K562 (cell line): ENCODE results near the gene FKBP15. TPM values are rescaled to one million over a fixed set of nuclear protein-coding genes. Genes with fewer than 3 reads are reported as not detected.
"Not testable (repeated sequence)": the region's sequence is repeated elsewhere in the genome, so short reads cannot be mapped to it uniquely, and the experiment has no call there.

Experiments used
- ATAC-seq: fragments of 200-7000 bp; cut with Tn5 transposase; 3 replicates; pipeline ENCODE4 v1.9.1; 2020; ENCODE audit warnings: moderate library complexity
- BruUV-seq: library from RNA; stranded (reverse); fragments of 400-500 nt; replicated peaks from 2 replicates; lab custom pipeline; 2021; lab: Mats Ljungman, UMichigan
- CTCF ChIA-PET: fragments of 300-600 bp; formaldehyde crosslinking; extraction: SDS; loops from one replicate; lab custom pipeline; 2021; ENCODE audit warnings: low intra/inter-chr PET ratio; lab: Yijun Ruan, JAX
- POLR2A ChIA-PET: fragments of 300-600, 350-650 bp; sonication (Branson Sonifier 250); formaldehyde crosslinking; extraction: SDS; loops from one replicate; lab custom pipeline; 2021; ENCODE audit warnings: antibody characterized with exemption, inconsistent platforms; lab: Yijun Ruan, JAX
- DNase-seq, 4 experiments: peaks; one replicate each; pipeline versions ENCODE4 v3.0.0 to v3.0.0-alpha.2; 2011 to 2018; ENCODE audit warnings: low spot score in 3 of 4, mixed read lengths in 3 of 4; ENCODE audit errors: extremely low read depth in 1 of 4
- FAIRE-seq: peaks from 2 replicates; lab custom pipeline; 2011; peaks lifted over from hg19 to GRCh38; lab: Jason Lieb, UNC
- H2AFZ ChIP-seq: 2 replicates; pipeline ENCODE4 v1.6.0; 2011; ENCODE audit warnings: low read depth, low read length, control low read depth, inconsistent platforms
- H3K27ac ChIP-seq: fragments of 200-600 bp; 3 replicates; pipeline ENCODE4 v1.8.0; 2011; ENCODE audit warnings: low read depth, mild to moderate bottlenecking, control low read depth, inconsistent platforms, low read length, moderate library complexity, mixed read lengths; ENCODE audit errors: extremely low read depth
- H3K27me3 ChIP-seq, 2 experiments: fragments of 300-600 bp in 1 of 2; 2 replicates in 1 of 2; 3 replicates in 1 of 2; pipeline versions ENCODE4 v1.6.0 to v1.8.0; 2011; ENCODE audit warnings: inconsistent platforms in 2 of 2, low read length in 2 of 2, mild to moderate bottlenecking in 1 of 2, mixed read lengths in 1 of 2, moderate library complexity in 1 of 2; ENCODE audit not compliant: control insufficient read depth in 2 of 2, insufficient read depth in 2 of 2
- H3K36me3 ChIP-seq: fragments of 300-600 bp; 3 replicates; pipeline ENCODE4 v1.8.0; 2011; ENCODE audit warnings: mild to moderate bottlenecking, low read length, inconsistent platforms; ENCODE audit not compliant: control insufficient read depth, insufficient read depth
- H3K4me1 ChIP-seq, 2 experiments: fragments of 200-600 bp in 1 of 2; replicated peaks in 1 of 2; 2 replicates in 1 of 2; 3 replicates in 1 of 2; pipeline versions ENCODE4 v1.5.1 to v1.8.0; 2011; ENCODE audit warnings: inconsistent platforms in 2 of 2, low read length in 2 of 2, mild to moderate bottlenecking in 1 of 2, mixed read lengths in 1 of 2, moderate library complexity in 1 of 2; ENCODE audit not compliant: control insufficient read depth in 2 of 2, insufficient read depth in 2 of 2
- H3K4me2 ChIP-seq: 2 replicates; pipeline ENCODE4 v1.6.1; 2011; ENCODE audit warnings: low read length, control low read depth, inconsistent platforms, mixed read lengths; ENCODE audit not compliant: insufficient read depth
- H3K4me3 ChIP-seq: fragments of 200-600 bp; sonication (generic), shearing (Covaris generic); 2 replicates; pipeline ENCODE4 v1.5.1; 2016; ENCODE audit warnings: control low read depth, inconsistent platforms
- H3K79me2 ChIP-seq: fragments of 200-600 bp; 3 replicates; pipeline ENCODE4 v1.8.0; 2011; ENCODE audit warnings: low read length, inconsistent platforms; ENCODE audit not compliant: control insufficient read depth, insufficient read depth
- H3K9ac ChIP-seq, 2 experiments: 2 replicates each; pipeline versions ENCODE4 v1.6.0 to v1.6.1; 2011; ENCODE audit warnings: low read depth in 2 of 2, low read length in 2 of 2, control low read depth in 1 of 2, inconsistent platforms in 1 of 2, mild to moderate bottlenecking in 1 of 2, mixed read lengths in 1 of 2; ENCODE audit not compliant: insufficient read depth in 1 of 2
- H3K9me1 ChIP-seq: one replicate; pipeline ENCODE4 v1.6.0; 2011; ENCODE audit warnings: inconsistent platforms, mild to moderate bottlenecking, low read length, moderate library complexity; ENCODE audit not compliant: control insufficient read depth, insufficient read depth
- H3K9me3 ChIP-seq: replicated peaks from 2 replicates; pipeline ENCODE4 v1.5.1; 2011; ENCODE audit warnings: low read depth, low read length, inconsistent platforms; ENCODE audit not compliant: control insufficient read depth, insufficient read depth
- H4K20me1 ChIP-seq: replicated peaks from 2 replicates; pipeline ENCODE4 v1.6.1; 2011; ENCODE audit warnings: low read length, inconsistent platforms, mixed read lengths; ENCODE audit not compliant: control insufficient read depth, insufficient read depth
- ARNT ChIP-seq, 2 experiments: fragments of 450-650 bp; IDR thresholded peaks; 2 replicates each; pipeline ENCODE4 v1.6.1; 2016; ENCODE audit warnings: mild to moderate bottlenecking in 1 of 2
- CEBPB ChIP-seq: fragments of 450-650 bp; IDR thresholded peaks from 2 replicates; pipeline ENCODE4 v1.6.1; 2016; ENCODE audit warnings: missing genetic modification characterization, missing compliant biosample characterization
- DPF2 ChIP-seq: fragments of 450-650 bp; IDR thresholded peaks from 2 replicates; pipeline ENCODE4 v1.6.1; 2016
- ERF ChIP-seq: fragments of 450-650 bp; formaldehyde crosslinking; IDR thresholded peaks from 2 replicates; pipeline ENCODE4 v1.4.0; 2020; ENCODE audit warnings: mild to moderate bottlenecking, mixed read lengths
- GATA2 ChIP-seq: sonication (generic); formaldehyde crosslinking; IDR thresholded peaks from 2 replicates; pipeline ENCODE4 v1.4.0; 2020; ENCODE audit warnings: mild to moderate bottlenecking, missing genetic modification reagents
- MEF2A ChIP-seq: IDR thresholded peaks from 2 replicates; pipeline ENCODE4 v1.6.1; 2011; ENCODE audit warnings: low read depth, mild to moderate bottlenecking, low read length, moderate library complexity; ENCODE audit not compliant: control insufficient read depth
- SMAD4 ChIP-seq: fragments of 250-450 bp; sonication (Bioruptor Pico); conservative IDR thresholded peaks from 2 replicates; pipeline ENCODE4 v1.8.0; 2021; ENCODE audit warnings: inconsistent platforms, mild to moderate bottlenecking, moderate library complexity
- SMARCE1 ChIP-seq: fragments of 450-650 bp; IDR thresholded peaks from 2 replicates; pipeline ENCODE4 v1.7.1; 2016; ENCODE audit warnings: mild to moderate bottlenecking
- TCF3 ChIP-seq: sonication (generic); formaldehyde crosslinking; IDR thresholded peaks from 2 replicates; pipeline ENCODE4 v1.4.0; 2020; ENCODE audit warnings: mild to moderate bottlenecking, missing genetic modification reagents
- TGIF2 ChIP-seq: sonication (generic); formaldehyde crosslinking; IDR thresholded peaks from 2 replicates; pipeline ENCODE4 v1.8.1; 2022; ENCODE audit warnings: mild to moderate bottlenecking, missing genetic modification reagents, moderate library complexity
- ZFP30 ChIP-seq: fragments of 250-450 bp; sonication (Bioruptor Pico); IDR thresholded peaks from 2 replicates; pipeline ENCODE4 v1.8.0; 2022; ENCODE audit warnings: moderate library complexity, mild to moderate bottlenecking, inconsistent platforms, borderline replicate concordance
- WGBS: fragments of 100-300 bp; shearing (Covaris generic); methylation state at CpG from one replicate; pipeline ENCODE4 v1.1.6; 2016; ENCODE audit warnings: low coverage, mixed read lengths; ENCODE audit not compliant: insufficient coverage; ENCODE audit errors: missing lambda C conversion rate; 5-methylcytosine and 5-hydroxymethylcytosine counted together
- in situ Hi-C: fragments of 300-500 bp; cut with MboI; formaldehyde crosslinking; loops from 4 replicates; pipeline ENCODE4 v1.15.0; 2018; ENCODE audit warnings: inconsistent platforms, mixed read lengths
- intact Hi-C: fragments of 100-400 bp; cut with micrococcal nuclease; formaldehyde crosslinking; loops from 2 replicates; pipeline ENCODE4 v1.14.2; 2022
- polyA plus RNA-seq, 8 experiments: library from polyadenylated mRNA; depleted of rRNA in 4 of 8; stranded (reverse) in 5 of 8; unstranded in 3 of 8; fragments of >200 nt; fragmentation: Nextera tagmentation in 2 of 8; fragmentation: Illumina TruSeq in 1 of 8; extraction: Ambion mirVana in 2 of 8; extraction: Trizol in 1 of 8; gene quantifications; 2 replicates each; pipeline versions ENCODE4 v1.2.1 to v1.2.3, GENCODE V29; 2011 to 2014; ENCODE audit warnings: inconsistent platforms in 1 of 8, missing spikeins in 1 of 8
- total RNA-seq, 7 experiments: library from RNA; depleted of rRNA in 6 of 7; stranded (reverse); fragments of >200 nt in 6 of 7; fragmentation: Illumina TruSeq in 2 of 7; extraction: Trizol in 2 of 7; gene quantifications; 2 replicates each; pipeline versions ENCODE4 v1.2.1 to v1.2.3, GENCODE V29; 2011 to 2021; ENCODE audit warnings: low replicate concordance in 1 of 7
- TF ChIP-seq, protein P1 (sequence below): fragments of 250-450 bp; sonication (Bioruptor Pico); IDR thresholded peaks from 2 replicates; pipeline ENCODE4 v1.5.1; 2021; ENCODE audit warnings: mild to moderate bottlenecking

FKBP15 gene
- total and polyA plus RNA-seq, 9 of the 15 experiments (the other 6 are each of a cell fraction or from before 2014, with no cell fraction given) = 8.7 to 38.0 (median 18.9) TPM

DNA sequence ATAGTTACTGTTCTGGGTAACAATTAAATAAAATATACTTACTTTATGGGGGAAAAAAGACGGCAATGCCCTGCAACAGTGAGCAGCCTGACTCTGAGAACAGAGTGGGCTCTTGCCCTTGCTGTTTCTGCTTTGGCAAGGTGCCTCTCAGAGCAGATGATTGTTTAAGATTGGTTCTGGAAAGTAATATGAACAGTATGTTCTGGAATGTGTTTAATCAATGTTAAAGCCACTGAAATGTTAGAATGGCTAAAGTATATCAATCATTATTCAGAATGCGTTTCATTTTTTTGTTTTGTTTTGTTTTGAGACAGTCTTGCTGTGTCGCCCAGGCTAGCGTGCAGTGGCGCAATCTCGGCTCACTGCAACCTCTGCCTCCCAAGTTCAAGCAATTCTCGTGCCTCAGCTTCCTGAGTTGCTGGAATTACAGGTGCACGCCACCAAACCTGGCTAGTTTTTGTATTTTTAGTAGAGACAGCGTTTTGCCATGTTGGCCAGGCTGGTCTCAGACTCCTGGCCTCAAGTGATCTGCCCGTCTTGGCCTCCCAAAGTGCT lies 14.7 kb upstream of the FKBP15 start:
- peaks cover 27% of the 10 kb centered on the region for H3K79me2 ChIP-seq
- DNase-seq, H3K36me3 ChIP-seq, intact Hi-C loops, in situ Hi-C loops, H3K9me3 ChIP-seq, ATAC-seq, H3K4me2 ChIP-seq, BruUV-seq, H3K27ac ChIP-seq, FAIRE-seq, H3K9ac ChIP-seq, H3K27me3 ChIP-seq, H2AFZ ChIP-seq, H3K4me3 ChIP-seq, CTCF ChIA-PET: not testable (repeated sequence)
- POLR2A ChIA-PET = interaction anchor here (1.6 kb wide), 1 partner anchor 15 kb away, joined by 6 read pairs; the partner anchor contains the start of genes FKBP15 and SLC31A1
- WGBS = 73% methylated on average over 10 of the region's 10 CpGs
- peaks cover 0 to 19% of the 10 kb centered on the region in 2 experiments; a peak in 3 of 5 replicates for H3K4me1 ChIP-seq
- TF ChIP-seq CEBPB (tag) = peak; percentile 47; the same call in 1 of the 2 replicates
- TF ChIP-seq, all 486 proteins: peak for 1; not testable (repeated sequence) for 485
- not testable (repeated sequence) for H4K20me1 ChIP-seq, H3K9me1 ChIP-seq

DNA sequence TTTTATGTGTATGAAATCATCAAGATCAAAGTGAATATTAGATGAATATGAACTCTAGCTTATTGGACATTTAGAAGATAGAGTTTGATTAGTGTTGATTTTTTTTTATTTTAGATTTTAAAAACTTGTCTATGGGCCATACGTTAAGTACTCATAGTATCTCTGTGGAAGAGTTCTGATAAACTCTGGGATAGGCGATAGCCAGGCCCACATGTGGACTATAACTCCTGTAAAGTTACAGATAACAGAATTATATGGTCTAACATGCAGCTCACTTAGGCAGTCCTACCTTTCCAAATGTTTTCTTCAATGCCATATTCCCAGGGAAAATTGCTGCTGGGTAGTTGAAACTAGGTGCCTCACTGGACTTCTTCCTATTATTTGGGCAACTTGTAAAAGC lies 10.6 kb upstream of the FKBP15 start:
- Histone ChIP-seq H3K4me2 (peak overlapping the region; percentile 17; the same call in 1 of the 2 replicates), H3K27ac (peak overlapping the region; percentile 15; the same call in 2 of the 3 replicates), H3K9ac (0 out of 4 replicates have a peak overlapping the region, but pooled peaks of 1 of the 2 experiments have one; percentile 23), H3K4me1 (peaks cover 0 to 30% of the 10 kb centered on the region in 2 experiments; a peak in 3 of 5 replicates), H3K4me3 (no peak overlapping the region), H3K36me3 (peaks cover 5% of the 10 kb centered on the region; the same call in 2 of the 3 replicates), H2AFZ (no peak overlapping the region), H3K79me2 (peaks cover 39% of the 10 kb centered on the region), H3K9me3 (no peaks in the 10 kb centered on the region), H3K27me3 (no peaks in the 10 kb centered on the region), H3K9me1 (no peaks in the 10 kb centered on the region), H4K20me1 (no peaks in the 10 kb centered on the region)
- ChIA-PET CTCF (no interaction called here), POLR2A (interaction anchor here (1.0 to 3.0 kb wide), 3 partner anchors 10 to 17 kb away, joined by 3 to 18 read pairs (median 4); partner anchors contain the start of genes FKBP15 and SLC31A1)
- no TSS peak for BruUV-seq
- peak; percentile 65 for ATAC-seq
- intact Hi-C loops = no loop called here
- WGBS = 3% methylated on average over 2 of the region's 2 CpGs
- FAIRE-seq = no peak
- DNase-seq = peak; percentile 20 to 41 (median 32)
- in situ Hi-C loops = no loop called here
- no peak for TF ChIP-seq ZFP30
- no peak for TF ChIP-seq TGIF2 (CRISPR knock-in tag)
- no peak for TF ChIP-seq ARNT (IDR thresholded peaks at IDR 0.05)
- no peak for TF ChIP-seq ERF (CRISPR knock-in tag)
- 0 out of 2 replicates have a peak, but pooled peaks have one; percentile 25 for TF ChIP-seq DPF2
- no peak for TF ChIP-seq SMAD4
- TF ChIP-seq SMARCE1 = no peak
- no peak for TF ChIP-seq MEF2A
- TF ChIP-seq TCF3 = peak; percentile 59
- TF ChIP-seq, protein P1, sequence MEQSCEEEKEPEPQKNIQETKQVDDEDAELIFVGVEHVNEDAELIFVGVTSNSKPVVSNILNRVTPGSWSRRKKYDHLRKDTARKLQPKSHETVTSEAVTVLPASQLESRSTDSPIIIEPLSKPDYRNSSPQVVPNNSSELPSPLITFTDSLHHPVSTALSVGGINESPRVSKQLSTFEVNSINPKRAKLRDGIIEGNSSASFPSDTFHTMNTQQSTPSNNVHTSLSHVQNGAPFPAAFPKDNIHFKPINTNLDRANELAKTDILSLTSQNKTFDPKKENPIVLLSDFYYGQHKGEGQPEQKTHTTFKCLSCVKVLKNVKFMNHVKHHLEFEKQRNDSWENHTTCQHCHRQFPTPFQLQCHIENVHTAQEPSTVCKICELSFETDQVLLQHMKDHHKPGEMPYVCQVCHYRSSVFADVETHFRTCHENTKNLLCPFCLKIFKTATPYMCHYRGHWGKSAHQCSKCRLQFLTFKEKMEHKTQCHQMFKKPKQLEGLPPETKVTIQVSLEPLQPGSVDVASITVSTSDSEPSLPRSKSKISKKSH (CRISPR knock-in tag) = no peak
- no peak for TF ChIP-seq GATA2 (CRISPR knock-in tag)
